ENCODE data around the gene SPATA32. TPM values are rescaled to one million over a fixed set of nuclear protein-coding genes. Genes with fewer than 3 reads are reported as not detected.

Gene SPATA32
- total and polyA plus RNA-seq, 8 donors, result 0.07 to 0.19 (median 0.13) TPM; not detected in 4

- no peak for TF ChIP-seq CTCF (IDR thresholded peaks at IDR 0.05)
- peak in 4 of 6 donors; percentile 58 to 82 (median 70) for DNase-seq
- WGBS, 2 donors, result 9% methylated on average over 3 of the region's 3 CpGs
Measured at GRCh38 chr17:45294506-45294905, 32.6 kb upstream of the SPATA32 start.

GRCh38 chr17:45293413-45294211 lies 31.7 kb upstream of the SPATA32 start:
- H3K27me3 ChIP-seq, result no peaks in the 10 kb centered on the region
- peaks cover 0 to 4% (median 0%) of the 10 kb centered on the region in 3 donors for H3K36me3 ChIP-seq
- peaks cover 63 to 91% (median 76%) of the 10 kb centered on the region in 3 donors for H3K4me1 ChIP-seq
- H3K4me3 ChIP-seq, result no peak overlapping the region
- H3K27ac ChIP-seq, result peak overlapping the region; percentile 36 to 75 (median 59)
- WGBS, 2 donors, result 23 to 26% methylated on average over 10 of the region's 10 CpGs
- FAIRE-seq (no peak), DNase-seq (peak in 4 of 6 donors; percentile 78 to 80 (median 80)), ATAC-seq (peak; percentile 67 to 86 (median 76))
- no peak for TF ChIP-seq CTCF (IDR thresholded peaks at IDR 0.05)
- H3K9me3 ChIP-seq, result no peaks in the 10 kb centered on the region
- intact Hi-C loops (cut with DNase I), result no loop called here

More at GRCh38 chr17:45294506-45294905, 32.6 kb upstream of the SPATA32 start:
- intact Hi-C loops (cut with DNase I), result no loop called here
- FAIRE-seq (no peak), ATAC-seq (peak; percentile 58 to 80 (median 67))
- Histone ChIP-seq H3K27ac (peak overlapping the region; percentile 36 to 75 (median 59)), H3K36me3 (peaks cover 0 to 4% (median 0%) of the 10 kb centered on the region in 3 donors), H3K9me3 (no peaks in the 10 kb centered on the region), H3K4me3 (no peak overlapping the region), H3K27me3 (no peaks in the 10 kb centered on the region), H3K4me1 (peaks cover 54 to 91% (median 76%) of the 10 kb centered on the region in 3 donors)

GRCh38 chr17:45292696-45293412 lies 31.0 kb upstream of the SPATA32 start:
- no peak for FAIRE-seq
- peak in 2 of 6 donors; percentile 55 to 57 for DNase-seq
- intact Hi-C loops (cut with DNase I), result no loop called here
- peaks cover 71 to 92% (median 82%) of the 10 kb centered on the region in 3 donors for H3K4me1 ChIP-seq
- WGBS, 2 donors, result 50 to 51% methylated on average over 12 of the region's 12 CpGs
- no peaks in the 10 kb centered on the region for H3K27me3 ChIP-seq
- peak overlapping the region; percentile 36 to 75 (median 59) for H3K27ac ChIP-seq
- no peak overlapping the region for H3K4me3 ChIP-seq
- H3K36me3 ChIP-seq, result peaks cover 0 to 9% (median 0%) of the 10 kb centered on the region in 3 donors
- H3K9me3 ChIP-seq, result no peaks in the 10 kb centered on the region
- peak in 2 of 4 donors; percentile 12 to 14 for ATAC-seq
- no peak for TF ChIP-seq CTCF (IDR thresholded peaks at IDR 0.05)

- ATAC-seq (no peak), FAIRE-seq (no peak), DNase-seq (no peak)
- Histone ChIP-seq H3K4me1 (peaks cover 76 to 84% (median 77%) of the 10 kb centered on the region in 3 donors), H3K36me3 (peaks cover 0 to 23% (median 7%) of the 10 kb centered on the region in 3 donors), H3K27ac (peak overlapping the region in 3 of 4 donors; percentile 7 to 75 (median 75)), H3K9me3 (no peaks in the 10 kb centered on the region), H3K4me3 (no peak overlapping the region), H3K27me3 (no peaks in the 10 kb centered on the region)
- intact Hi-C loops (cut with DNase I), result no loop called here
- WGBS, 2 donors, result 58 to 75% methylated on average over 5 of the region's 5 CpGs
- no peak for TF ChIP-seq CTCF (IDR thresholded peaks at IDR 0.05)
Measured at GRCh38 chr17:45291171-45291805, 29.4 kb upstream of the SPATA32 start.

Measured in pancreas (tissue), 10 donors.